Measurements from ENCODE around the gene FAM83C.

The FAM83C gene

DNA sequence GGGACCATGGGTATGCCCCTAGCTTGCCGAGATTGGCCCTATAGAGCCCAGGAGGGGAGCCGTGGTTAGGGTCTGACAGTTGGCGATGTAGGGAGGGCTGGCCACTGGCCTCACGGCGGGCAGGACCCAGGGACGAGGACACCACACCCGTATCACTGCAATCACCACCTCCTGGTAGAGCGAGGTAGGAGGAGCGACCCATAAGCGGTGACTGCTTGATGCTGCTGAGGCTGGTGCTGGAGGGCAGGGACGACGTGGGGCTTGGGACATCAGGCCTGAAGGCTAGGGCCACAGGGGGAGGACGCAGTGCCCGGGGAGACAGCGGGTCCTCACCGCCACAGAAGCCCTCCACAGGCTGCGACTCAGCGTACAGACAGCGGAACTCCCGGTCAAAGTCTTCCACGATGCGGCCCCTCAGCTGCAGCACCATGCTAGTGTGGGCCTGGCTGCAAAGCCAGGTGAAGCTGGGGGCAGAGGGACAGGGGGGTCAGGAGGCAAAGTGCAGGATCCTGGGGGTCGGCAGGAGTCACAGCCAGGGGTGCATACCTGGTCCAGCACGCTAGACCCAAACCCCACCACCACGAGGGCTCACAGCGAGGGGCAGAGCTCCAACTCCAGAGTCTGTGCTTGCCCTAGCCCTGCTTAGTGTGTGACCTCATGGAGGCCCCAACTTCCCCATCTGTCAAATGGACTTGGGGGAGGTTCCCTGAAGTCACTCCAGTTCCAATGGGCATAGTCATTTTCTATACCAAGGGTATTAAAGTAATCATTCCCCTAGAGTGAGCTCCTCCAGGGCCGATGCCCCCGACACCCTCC, 4.5 kb downstream of the FAM83C start:
- no peak for DNase-seq (ENCODE audit: low spot score)
- TF ChIP-seq, protein P1, sequence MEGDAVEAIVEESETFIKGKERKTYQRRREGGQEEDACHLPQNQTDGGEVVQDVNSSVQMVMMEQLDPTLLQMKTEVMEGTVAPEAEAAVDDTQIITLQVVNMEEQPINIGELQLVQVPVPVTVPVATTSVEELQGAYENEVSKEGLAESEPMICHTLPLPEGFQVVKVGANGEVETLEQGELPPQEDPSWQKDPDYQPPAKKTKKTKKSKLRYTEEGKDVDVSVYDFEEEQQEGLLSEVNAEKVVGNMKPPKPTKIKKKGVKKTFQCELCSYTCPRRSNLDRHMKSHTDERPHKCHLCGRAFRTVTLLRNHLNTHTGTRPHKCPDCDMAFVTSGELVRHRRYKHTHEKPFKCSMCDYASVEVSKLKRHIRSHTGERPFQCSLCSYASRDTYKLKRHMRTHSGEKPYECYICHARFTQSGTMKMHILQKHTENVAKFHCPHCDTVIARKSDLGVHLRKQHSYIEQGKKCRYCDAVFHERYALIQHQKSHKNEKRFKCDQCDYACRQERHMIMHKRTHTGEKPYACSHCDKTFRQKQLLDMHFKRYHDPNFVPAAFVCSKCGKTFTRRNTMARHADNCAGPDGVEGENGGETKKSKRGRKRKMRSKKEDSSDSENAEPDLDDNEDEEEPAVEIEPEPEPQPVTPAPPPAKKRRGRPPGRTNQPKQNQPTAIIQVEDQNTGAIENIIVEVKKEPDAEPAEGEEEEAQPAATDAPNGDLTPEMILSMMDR (IDR thresholded peaks at IDR 0.05; ENCODE audit: extremely low read depth, insufficient read depth, missing control alignments), result no peak
- in situ Hi-C loops (cut with MboI; ENCODE audit: low pct_unique_long_range_greater_than_20kb, low sequenced_read_pairs, unreplicated experiment), result no loop called here

DNA sequence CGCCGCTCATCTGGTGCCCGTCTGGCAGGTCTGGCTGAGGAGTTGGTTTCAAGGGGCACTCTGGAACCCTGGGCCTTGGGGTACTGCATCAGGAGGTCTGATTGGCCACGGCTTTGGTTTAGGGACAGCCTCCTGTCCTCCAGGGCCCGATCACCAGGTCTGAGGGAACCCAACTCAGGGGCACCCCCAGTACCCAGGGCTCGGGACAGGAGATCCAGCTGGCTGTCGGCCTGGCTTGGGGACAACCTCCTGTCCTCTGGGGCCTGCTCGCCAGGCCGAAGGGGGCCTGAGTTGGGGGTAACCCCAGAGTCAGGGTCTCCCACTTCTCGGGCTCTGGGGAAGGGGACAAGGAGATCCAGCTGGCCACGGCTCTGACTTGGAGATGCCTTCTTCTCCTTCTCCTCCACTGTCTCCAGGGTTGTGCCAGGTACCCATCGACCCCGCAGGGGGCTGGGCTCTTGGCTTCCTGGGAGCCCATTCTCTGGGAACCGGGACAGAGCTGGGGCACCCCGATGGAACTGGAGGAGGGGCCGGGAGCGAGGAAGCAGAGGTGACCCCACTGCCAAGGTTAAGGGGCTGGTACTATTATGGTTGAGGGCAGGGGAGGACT, 5.2 kb downstream of the FAM83C start:
- in situ Hi-C loops (cut with MboI; ENCODE audit: low pct_unique_long_range_greater_than_20kb, low sequenced_read_pairs, unreplicated experiment), result no loop called here
- no peak for DNase-seq (ENCODE audit: low spot score)
- TF ChIP-seq, protein P1 (IDR thresholded peaks at IDR 0.05; ENCODE audit: extremely low read depth, insufficient read depth, missing control alignments), result no peak

DNA sequence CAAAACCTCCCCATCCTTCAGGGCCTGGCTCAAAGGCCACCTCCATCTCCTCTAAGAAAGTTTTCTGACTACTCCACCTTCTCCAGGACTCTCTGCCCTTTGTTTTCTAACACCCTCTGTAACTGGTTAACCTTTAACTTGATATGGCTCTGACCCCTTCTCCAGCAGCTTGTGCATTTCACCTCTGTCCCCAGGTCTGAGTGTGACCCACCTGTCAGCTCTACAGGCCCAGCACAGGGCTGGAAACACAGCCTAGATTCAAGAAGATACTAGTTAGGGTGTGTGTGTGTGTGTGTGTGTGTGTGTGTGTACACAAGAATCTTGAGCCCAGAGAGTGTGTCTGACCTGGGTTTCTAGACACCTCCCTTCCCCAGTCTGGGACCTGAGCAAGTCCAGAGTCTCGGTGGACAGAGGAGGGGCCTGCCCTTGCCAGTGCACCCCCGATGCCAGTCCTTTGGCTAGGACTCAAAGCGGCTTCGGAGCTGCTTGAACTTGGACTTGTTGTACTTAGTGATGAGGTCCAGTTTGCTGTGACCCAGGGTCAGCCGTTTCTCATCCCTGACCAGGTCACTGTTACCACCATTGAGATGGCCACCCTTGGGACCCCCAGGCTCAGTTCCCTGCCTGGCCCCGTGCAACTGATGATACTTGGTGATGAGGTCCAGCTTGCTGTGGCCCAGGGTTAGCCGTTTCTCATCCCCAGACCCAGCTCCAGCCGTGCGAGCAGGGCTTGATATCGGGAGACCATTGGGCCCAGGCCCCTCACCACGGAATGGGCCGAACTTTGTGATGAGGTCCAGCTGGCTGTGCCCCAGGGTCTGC, 5.9 kb downstream of the FAM83C start:
- TF ChIP-seq, protein P1 (IDR thresholded peaks at IDR 0.05; ENCODE audit: extremely low read depth, insufficient read depth, missing control alignments), result no peak

DNA sequence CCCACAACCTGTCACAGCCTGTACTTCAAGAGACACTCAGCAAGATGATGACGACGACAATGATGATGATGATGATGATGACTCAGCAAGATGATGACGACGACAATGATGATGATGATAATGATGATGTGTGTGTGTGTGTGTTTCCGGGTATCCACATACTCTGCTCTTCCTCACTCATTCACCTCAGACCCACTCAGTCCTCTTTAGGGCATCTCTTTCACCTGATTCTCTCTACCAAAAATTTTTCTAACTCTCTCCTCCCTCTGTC, 6.5 kb downstream of the FAM83C start:
- DNase-seq (ENCODE audit: low spot score), result no peak
- TF ChIP-seq, protein P1 (IDR thresholded peaks at IDR 0.05; ENCODE audit: extremely low read depth, insufficient read depth, missing control alignments), result no peak
- in situ Hi-C loops (cut with MboI; ENCODE audit: low pct_unique_long_range_greater_than_20kb, low sequenced_read_pairs, unreplicated experiment), result no loop called here

More for the DNA sequence above, 5.9 kb downstream of the FAM83C start:
- in situ Hi-C loops (cut with MboI; ENCODE audit: low pct_unique_long_range_greater_than_20kb, low sequenced_read_pairs, unreplicated experiment), result no loop called here
- DNase-seq (ENCODE audit: low spot score), result no peak

DNA sequence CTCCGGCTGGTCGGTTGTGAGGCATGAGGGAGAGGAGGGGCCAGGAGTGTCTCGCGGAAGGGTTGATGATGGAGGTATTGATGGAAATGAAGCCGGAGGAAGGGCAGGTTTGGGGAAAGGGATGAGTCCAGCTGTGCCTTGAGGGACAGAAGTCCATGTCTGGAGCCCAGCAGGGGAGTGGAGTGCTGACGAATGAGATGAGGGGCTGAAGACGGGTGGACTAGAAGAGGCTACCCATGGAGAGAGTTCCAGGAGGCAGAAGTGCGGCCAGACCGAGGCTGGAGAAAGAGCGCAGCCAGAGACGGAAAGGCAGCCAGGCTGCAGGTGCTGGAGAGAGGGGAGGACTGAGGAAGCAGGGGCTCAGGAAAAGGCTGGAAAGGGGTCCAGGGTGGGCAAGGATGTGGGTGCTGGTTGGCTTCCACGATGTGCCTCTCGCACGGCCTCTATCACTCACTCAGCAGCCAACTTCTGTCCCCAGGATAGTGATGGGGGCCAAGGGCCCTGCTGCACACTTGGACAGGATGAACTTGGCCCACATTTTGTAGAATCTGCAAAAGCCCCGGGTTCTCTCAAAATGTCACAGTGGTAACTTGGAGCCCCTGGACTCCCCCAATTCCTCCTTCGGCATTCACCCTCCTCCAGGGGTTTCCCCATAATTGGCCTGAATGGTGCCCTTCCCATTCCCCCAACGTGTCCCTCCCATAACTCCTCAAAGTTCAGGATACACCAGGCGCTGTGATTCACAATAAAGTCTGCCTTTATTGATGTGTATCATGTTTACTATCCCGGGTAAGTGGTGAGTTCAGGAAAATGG, 7.0 kb downstream of the FAM83C start:
- in situ Hi-C loops (cut with MboI; ENCODE audit: low pct_unique_long_range_greater_than_20kb, low sequenced_read_pairs, unreplicated experiment), result no loop called here
- TF ChIP-seq, protein P1 (IDR thresholded peaks at IDR 0.05; ENCODE audit: extremely low read depth, insufficient read depth, missing control alignments), result no peak
- no peak for DNase-seq (ENCODE audit: low spot score)

All from GM13977 (cell line).